ENCODE data around the gene ODF2.

ODF2 gene

DNA sequence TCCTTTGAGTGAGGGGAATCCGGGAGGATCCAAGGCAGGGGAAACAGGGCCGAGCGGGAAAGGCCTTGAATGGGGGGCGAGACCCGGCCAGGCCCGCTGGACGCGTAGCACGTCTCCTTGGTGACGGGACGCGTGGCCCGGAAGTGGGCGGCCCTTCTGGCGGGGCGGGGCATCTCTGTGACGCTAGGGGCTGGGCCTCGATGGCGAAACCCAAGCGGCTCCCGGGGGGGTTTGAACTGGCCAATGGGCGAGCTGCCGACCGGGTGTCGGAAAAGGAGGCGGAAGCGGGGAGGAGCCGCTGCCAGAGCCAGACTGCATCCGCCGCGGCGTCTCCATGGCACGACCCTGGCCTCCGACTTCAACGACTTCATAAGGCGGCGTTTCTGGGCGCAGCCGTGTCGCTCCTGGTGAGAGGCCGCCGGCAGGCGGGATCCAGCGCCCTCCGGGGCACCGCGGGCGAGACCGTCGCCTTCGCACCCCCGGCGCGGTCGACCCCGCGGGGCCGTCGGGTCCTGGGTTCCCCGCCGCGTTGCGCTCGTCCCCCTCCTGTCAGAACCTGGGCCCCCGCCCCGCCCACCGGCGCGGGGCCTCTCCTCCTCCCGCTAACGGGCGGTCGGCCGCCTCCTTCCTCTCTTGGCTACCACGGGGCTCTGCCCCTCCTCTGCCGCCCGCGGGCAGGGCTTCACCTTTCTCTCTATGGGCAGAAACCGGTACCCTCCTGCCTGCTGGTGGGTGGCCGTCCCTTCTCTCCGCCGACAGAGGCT, at the start of gene ODF2:
ODF2 (plus strand) TSS at position 158 of the 764 bp plus-strand sequence; CDS start at position 244, 86 bp downstream.
- TF ChIP-seq CTCF (IDR thresholded peaks at IDR 0.05) = no peak
- Histone ChIP-seq H3K4me1 (no peaks in the 10 kb centered on the region), H3K79me2 (no peaks in the 10 kb centered on the region), H3K9ac (no peak within 1 kb of the TSS), H2AFZ (peak within 1 kb of the TSS; percentile 68), H3K9me3 (ENCODE audit: control insufficient read depth, low read length) (no peaks in the 10 kb centered on the region), H3K4me2 (ENCODE audit: low read length) (peak within 1 kb of the TSS; percentile 100), H3K4me3 (ENCODE audit: low read depth, low read length) (peak within 1 kb of the TSS; percentile 76), H3K27me3 (ENCODE audit: control insufficient read depth, insufficient read depth, low read length) (no peaks in the 10 kb centered on the region), H3K27ac (peak within 1 kb of the TSS; percentile 59), H3K36me3 (ENCODE audit: control insufficient read depth, insufficient read depth, low read length) (no peaks in the 10 kb centered on the region)

GRCh38 chr9:128406848-128407391, 48.9 kb upstream of the ODF2 start:
- Histone ChIP-seq H3K9me3 (ENCODE audit: control insufficient read depth, low read length) (no peaks in the 10 kb centered on the region), H2AFZ (no peak overlapping the region), H3K27ac (no peak overlapping the region), H3K4me1 (no peaks in the 10 kb centered on the region), H3K36me3 (ENCODE audit: control insufficient read depth, insufficient read depth, low read length) (no peaks in the 10 kb centered on the region), H3K4me2 (ENCODE audit: low read length) (no peak overlapping the region), H3K4me3 (ENCODE audit: low read depth, low read length) (no peak overlapping the region), H3K79me2 (no peaks in the 10 kb centered on the region), H3K27me3 (ENCODE audit: control insufficient read depth, insufficient read depth, low read length) (no peaks in the 10 kb centered on the region), H3K9ac (no peak overlapping the region)
- TF ChIP-seq CTCF (IDR thresholded peaks at IDR 0.05) = no peak

GRCh38 chr9:128408963-128409431, 46.8 kb upstream of the ODF2 start:
- Histone ChIP-seq H3K36me3 (ENCODE audit: control insufficient read depth, insufficient read depth, low read length) (no peaks in the 10 kb centered on the region), H3K4me1 (no peaks in the 10 kb centered on the region), H3K9me3 (ENCODE audit: control insufficient read depth, low read length) (no peaks in the 10 kb centered on the region), H3K4me2 (ENCODE audit: low read length) (no peak overlapping the region), H3K27ac (no peak overlapping the region), H3K79me2 (no peaks in the 10 kb centered on the region), H3K9ac (no peak overlapping the region), H3K27me3 (ENCODE audit: control insufficient read depth, insufficient read depth, low read length) (no peaks in the 10 kb centered on the region), H2AFZ (no peak overlapping the region), H3K4me3 (ENCODE audit: low read depth, low read length) (no peak overlapping the region)
- no peak for TF ChIP-seq CTCF (IDR thresholded peaks at IDR 0.05)

DNA sequence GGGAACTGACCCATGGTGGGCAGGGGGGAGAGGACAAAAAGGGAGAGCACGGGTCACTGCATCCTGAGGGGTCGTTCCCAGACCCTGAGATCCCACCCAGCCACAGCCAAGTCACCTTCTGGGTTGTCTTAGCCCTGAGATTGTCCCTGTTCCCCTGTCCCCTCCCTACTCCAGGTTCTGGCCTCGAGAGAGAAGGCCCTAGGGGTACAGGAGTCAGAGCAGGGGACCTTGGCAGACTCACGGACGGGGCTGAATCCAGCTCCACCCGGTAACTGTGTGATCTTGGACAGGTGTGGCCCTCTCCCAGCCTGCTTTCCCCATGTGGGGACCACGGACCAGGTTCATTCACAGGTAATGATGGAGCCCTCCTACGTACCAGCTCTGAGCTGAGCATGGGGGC, 46.4 kb upstream of the ODF2 start:
- H3K9me3 ChIP-seq (ENCODE audit: control insufficient read depth, low read length) = no peaks in the 10 kb centered on the region
- H3K4me3 ChIP-seq (ENCODE audit: low read depth, low read length) = no peak overlapping the region
- no peaks in the 10 kb centered on the region for H3K27me3 ChIP-seq (ENCODE audit: control insufficient read depth, insufficient read depth, low read length)
- no peak overlapping the region for H3K27ac ChIP-seq
- no peak overlapping the region for H3K9ac ChIP-seq
- H3K36me3 ChIP-seq (ENCODE audit: control insufficient read depth, insufficient read depth, low read length) = no peaks in the 10 kb centered on the region
- no peaks in the 10 kb centered on the region for H3K4me1 ChIP-seq
- H3K79me2 ChIP-seq = no peaks in the 10 kb centered on the region
- TF ChIP-seq CTCF (IDR thresholded peaks at IDR 0.05) = no peak
- no peak overlapping the region for H3K4me2 ChIP-seq (ENCODE audit: low read length)
- H2AFZ ChIP-seq = no peak overlapping the region
